GF-D8 (cell line): ENCODE results near the gene CSNK1D.

Experiments
- DNase-seq: peaks from one replicate; lab custom pipeline; 2025; lab: John Stamatoyannopoulos, UW

CSNK1D gene

DNA sequence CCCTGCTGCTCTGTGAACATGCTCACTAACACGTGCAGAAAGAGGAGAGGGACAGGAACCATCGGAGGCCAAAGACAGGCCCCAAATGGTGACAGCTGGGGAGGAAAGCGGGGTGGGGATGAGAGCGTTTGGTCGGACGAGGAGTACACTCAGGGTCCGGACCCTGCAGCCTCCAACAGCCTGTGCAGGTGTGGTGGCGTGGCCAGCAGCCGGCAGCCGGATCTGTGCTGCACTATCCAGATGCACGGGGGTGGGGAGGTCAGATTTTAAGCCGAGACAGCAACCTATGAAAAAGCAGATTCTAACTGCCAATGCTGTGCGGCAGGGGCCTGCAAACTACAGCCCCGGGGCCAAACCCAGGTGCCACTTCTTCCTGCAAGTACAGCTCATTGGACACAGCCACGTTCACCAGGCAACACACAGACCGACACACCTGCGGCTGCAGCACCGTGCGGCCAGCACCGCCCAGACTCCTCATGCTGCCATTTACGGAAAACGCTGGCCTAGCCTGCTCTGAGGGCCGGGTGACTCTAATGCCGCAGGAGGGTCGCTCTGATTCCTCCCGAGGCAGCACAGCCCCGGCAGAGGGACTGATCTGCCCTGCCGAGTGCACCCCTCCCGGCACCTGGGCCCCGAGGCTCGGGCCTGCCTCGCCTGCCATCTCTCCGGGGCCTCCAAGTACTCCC is 23.5 kb downstream of the CSNK1D start:
- no peak for DNase-seq

DNA sequence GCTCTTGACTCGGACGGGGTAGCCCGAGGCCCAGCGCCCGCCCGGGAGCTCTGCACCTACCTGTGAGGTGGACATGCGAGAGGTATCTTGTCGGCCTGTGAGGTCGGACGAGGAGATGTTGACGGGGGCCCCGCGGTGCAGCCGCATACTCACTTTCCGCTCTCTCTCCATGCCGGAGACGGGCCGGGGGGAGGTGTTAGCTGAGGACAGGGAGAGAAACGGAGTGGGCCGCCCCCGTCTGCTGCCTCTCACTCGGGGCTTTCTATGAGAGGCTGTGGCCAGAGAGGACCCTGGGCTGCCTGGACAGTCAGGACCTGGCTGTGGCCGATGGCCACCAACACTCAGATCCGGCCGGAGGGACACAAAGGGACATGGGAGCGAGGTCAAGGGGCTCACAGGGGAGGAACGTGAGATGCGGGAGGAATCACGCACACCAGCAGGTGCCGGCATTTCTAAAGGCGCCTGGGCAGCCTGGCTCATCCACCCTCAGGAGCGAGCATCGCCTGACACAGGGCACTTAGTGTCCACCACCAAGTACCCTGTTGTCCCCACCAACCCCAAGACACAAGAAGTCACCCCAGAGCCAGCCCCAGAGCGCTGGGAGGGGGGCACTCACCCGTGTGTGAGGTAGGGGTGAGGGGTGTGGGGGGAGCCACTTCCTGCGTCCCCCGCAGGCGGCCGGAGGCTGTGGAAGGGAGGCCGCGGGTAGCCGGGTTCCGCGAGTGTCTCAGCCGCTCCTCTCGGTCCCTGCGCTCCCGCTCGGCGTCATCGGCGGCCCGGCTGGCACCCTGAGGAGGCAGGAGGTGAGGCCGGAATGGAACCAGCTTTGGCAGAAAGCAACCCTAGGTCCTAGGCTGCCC is 24.5 kb downstream of the CSNK1D start:
- DNase-seq: no peak

DNA sequence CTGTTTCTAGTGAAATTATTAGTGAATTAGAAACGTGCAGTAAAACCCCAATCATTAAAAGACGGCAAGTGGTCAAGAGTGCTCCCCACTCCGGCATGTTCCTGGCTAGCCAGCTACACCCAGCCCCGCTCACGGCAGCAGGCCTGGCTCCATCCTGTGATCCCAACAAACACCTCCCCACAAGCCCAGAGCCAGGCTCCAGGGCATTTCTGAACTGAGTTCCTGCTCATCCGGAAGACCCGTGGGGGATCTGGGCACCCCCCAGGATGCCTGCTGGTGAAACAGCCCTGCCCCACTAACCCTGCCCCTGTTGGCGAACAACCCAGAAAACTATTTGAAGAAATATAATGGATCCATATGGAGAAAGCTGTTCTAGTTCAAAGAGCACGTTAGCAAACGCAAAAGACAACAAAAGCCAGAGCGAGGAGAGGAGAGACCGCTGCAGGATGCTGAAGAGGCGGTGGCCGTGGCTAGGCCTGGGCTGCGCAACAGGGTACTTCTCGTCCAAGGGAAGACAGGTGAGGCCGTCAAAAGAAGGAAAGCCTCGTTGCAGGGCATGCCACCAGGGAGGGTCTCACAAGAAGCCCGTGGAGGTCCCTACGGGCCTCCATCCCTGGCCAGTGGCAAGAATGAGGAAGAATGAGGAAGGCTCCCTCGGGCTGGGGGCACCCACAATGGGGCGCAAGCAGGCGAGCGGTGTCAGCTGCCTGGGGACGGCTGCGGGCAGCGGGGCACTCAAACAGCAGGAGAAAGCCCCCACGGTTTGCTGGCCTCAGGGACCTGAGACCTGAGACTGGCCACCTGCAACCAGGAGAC is 25.4 kb downstream of the CSNK1D start:
- no peak for DNase-seq

DNA sequence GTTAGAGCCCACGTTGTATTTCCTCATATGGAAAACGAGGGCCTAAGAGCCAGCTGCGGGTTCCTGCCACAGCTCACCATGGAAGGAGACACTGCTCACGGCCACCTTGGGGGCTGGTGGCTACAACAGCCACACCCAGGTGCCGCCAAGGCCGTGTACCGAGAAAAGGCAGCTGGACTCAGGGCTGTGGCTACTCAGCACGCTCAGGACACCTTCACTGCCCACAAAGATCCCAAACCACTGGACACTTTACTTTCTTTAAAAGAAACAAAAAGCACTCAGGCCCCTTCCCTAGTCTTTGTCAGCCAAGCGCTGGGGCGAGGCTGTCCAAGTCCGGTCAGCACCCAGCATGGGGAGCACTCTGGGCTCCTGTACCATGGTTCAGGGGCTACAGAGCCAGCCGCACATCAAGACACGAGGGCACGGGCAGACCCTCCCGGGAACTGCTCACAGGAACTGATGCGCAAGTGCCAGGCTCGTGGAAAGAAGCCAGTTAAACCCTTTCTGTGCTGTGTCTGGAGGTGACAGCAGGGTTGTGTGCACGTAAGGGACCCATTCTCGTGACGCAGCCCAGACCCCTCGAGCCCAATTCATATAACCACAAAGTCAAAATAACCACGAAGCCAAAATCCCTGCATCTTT is 26.2 kb downstream of the CSNK1D start:
- no peak for DNase-seq

DNA sequence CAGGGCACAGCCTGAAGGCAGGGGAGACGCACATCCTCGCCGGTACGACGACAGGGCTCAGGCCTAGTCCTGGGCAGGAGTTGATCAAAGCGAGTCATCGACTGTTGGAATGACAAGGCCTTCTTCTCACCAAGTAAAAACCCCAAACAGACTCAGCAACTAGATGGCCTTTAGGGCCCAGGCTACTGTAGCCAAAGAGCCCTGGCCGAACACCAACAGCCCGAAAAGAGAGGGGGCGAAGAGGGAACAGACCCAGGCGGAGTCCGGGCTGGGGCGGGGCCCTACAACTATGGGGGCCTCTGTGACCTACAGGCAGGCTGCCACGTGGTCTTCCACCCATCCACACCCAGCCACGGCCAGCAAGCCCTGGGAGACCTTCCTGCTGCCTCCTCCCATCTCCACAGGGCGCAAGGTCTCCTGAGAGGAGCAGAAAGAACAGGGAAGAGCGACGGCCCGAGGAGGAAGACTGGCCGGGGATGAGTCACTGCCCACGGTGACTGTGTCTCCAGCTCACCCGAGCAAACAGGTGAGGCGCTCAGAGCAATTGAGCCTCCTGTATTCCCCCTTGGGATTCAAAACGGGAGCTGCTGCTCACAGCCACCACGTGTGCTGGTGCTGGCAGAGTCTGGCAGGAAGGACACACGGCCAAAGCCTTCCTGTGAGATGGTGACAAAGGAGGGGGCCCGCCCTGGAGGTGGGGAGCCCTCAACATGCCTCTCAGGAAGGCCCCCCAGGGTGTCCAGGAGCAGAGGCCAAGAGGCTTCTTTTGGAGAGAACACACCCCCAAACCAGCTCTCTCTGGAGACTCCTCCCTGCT is 26.9 kb downstream of the CSNK1D start:
- peak; percentile 49 for DNase-seq

DNA sequence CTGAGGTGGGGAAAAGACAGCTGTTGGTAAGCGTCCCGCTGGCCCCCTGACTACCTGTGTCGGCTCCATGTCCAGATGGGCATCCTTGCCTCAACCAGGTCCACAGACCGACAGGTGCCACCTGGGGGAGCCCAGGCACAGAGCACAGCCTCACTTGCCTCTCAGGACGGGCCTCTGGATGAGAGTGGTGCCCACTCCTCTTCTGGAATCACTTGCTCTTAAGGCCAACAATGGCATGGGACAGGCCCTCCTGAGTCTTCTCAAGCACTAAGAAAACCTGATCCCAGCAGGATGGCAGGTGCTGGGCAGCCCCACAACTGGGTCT is 27.5 kb downstream of the CSNK1D start:
- DNase-seq: no peak

DNA sequence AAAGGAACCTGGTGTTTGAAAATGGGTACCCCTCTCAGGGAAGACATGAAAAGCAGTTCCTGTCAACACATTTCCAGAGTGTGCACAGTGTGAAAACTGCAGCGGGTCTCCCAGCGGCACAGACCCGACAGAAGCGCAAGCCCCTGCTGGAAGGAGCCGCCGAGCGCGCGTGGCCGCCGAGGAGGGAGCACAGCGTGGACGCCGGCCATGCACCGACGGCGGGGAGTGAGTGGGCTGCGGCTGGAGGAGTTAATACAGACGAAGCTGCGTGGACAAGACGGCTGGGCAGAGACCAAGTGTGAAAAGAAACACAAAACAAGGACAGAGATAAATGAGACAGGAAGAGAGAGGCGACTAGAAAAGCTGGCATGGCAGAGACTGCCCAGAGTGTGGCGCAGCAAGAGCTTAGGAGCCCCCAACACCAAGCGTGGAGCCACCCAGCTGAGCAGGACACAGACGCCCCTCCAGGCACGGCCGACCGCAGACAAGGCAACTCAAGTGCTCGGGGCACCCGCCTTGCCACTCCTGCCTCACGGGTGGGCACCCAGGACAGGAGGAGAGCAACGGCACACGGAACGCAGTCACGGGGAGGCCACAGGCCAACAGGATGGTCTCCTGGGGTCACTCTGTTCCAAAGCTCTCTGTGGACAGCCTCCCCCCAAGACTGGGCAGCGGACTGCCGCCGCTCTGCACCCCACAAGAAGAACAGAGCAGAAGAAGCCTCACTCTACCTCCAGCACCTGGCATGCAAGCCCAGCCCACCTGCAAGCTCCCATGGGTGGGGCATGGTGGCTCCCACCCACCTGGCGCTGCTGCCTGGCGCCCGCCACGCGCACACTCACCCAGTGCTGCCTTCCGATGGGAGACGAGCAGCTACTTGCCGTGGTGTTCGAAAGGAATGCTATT is 28.1 kb downstream of the CSNK1D start:
- DNase-seq: no peak

DNA sequence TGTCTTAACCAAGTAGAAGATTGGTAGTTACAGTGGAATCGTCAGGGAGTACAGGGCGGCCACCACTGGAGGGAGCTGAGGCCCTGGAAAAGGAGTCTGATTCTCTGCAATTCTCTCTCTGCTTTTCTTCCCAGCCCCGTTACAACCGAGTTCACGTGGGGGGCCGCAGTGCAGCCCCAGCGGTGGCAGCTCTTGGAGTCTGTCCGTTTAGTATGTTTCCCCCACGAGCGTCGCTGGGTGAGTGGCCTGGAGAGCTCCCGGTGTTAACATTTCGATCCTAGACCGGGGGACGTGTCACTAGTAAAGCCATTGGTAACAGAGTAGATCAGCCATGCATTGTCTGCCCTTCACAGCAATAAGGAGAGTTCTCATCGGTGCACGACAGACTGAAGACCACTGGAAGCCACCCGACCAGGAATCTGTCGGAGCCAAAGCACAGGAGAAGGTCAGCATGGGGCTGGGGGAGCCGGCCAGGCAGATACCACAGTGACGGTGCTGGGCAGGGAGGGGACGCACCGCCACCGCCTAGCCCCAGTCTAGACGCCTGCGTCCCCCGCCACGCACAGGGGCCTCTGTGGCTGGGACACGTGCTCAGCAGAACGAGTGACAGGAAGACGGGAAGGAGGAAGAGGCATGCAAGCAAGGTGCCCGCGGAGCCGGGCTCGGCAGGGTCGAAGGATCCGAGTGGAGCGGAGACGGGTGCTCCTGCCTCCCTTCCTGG is 28.9 kb downstream of the CSNK1D start:
- DNase-seq: no peak

DNA sequence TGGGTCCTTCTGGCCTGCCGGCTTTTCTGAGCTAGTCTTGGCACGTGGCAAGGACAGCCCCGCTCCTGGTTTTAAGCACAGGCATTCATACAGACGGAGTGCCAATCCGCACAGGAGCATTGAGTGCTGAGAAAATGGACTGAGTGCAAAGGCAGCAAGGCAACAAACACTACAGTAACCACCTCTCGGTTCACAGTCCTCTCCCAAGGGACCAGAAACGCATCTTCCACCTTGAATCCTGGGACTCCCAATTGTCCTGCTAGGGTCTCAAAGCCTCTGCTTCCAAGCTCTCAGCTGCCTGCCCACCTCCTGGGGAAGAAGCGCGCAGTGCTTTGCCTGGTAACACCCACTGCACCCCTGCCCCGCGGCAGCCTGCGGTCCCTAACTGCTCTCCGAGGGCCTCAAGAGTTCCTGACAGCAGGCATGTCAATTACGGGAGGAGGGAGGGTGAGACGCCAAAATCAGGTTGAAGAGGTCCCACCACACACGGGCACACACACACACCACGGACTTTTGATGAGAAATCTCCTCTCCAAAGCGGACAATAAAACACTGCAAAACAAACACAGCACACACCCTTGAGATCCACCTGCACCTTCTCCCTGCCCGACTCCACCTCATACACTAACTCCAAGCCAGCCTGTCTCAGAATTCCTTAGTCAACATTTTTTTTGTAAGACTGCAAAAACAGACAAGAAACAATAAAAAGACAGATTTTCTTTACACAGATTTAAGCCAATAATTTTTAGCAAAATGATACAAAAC is 29.7 kb downstream of the CSNK1D start:
- DNase-seq: no peak

DNA sequence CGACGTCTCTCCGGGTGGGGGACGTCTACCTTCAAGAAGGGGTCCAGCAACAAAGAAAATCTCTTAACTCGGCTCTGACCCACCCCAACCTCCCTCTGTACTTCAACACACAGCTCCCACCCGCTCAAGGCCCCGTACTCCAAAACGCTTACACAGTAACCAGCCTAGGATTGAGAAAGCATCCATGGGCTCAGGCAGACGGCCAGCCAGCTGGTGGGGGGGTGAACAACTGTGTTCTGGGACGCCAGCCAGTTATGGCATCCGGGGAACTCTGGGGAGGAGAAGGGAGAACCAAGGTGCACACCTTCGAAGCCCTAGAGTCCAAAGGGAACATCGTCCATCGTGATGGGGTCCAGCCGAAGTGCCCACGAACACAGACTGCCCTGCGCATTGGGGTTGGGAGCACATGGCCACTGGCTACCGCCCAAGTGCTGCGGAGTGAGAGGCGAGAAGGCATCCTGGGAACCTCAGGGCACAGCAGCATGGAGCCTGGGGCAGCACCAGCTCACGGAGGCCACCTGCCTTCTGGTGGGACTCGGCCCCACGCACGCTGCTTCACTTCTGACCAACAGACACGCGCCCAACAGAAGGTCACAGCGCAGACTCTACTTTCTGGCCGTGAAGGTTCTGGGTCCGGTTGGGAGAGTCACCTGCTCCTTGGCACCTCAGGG is 30.4 kb downstream of the CSNK1D start:
- no peak for DNase-seq

DNA sequence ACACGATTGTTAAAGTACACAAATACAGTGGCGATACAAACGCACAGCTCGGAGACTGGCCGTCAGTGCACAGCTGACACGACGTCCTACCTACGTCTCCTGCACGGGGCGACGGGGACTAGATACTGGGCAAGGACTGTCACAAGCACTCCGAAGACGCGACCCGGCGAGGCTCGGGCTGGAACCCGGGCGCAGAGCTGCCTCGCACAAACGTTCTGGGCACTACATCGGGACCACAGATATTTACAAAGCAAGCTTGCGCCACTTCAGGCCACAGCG is 30.9 kb downstream of the CSNK1D start:
- no peak for DNase-seq

DNA sequence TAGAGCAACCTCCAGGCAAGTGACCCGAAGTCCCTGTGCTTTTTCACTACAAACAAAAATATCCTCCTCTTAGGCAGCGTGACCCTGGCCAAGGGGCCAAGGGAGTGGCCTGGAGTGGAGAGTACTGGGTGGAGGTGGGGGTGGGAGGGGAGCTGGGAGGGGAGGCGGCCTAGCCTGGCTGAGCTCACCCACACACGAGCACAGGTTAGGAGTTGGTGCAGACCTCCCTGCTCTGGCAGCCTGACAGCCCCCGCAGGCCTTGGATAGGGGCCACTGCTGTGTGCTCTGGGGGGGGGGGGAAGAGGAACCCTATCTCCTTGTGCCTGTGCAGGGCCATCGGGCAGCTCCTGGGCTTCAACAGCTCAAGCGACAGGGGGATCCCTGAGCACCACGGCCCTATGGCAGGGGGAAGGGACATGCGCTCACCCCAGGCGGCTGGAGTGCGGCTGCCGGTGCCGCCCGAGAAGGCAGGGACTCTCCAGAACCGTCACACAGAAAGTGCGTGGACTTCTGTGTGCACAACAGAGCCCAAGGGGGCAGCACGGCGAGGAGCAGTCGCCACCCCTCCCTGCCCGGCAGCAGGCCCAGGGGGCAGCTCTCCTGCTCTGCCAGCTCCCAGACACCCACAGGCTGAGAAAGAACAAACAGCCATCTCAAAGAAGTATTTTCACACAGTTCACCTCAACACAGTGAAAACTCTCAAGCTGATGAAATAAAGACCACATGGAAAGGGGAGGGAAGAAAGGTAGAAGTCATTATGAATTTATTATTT is 31.4 kb downstream of the CSNK1D start:
- no peak for DNase-seq

DNA sequence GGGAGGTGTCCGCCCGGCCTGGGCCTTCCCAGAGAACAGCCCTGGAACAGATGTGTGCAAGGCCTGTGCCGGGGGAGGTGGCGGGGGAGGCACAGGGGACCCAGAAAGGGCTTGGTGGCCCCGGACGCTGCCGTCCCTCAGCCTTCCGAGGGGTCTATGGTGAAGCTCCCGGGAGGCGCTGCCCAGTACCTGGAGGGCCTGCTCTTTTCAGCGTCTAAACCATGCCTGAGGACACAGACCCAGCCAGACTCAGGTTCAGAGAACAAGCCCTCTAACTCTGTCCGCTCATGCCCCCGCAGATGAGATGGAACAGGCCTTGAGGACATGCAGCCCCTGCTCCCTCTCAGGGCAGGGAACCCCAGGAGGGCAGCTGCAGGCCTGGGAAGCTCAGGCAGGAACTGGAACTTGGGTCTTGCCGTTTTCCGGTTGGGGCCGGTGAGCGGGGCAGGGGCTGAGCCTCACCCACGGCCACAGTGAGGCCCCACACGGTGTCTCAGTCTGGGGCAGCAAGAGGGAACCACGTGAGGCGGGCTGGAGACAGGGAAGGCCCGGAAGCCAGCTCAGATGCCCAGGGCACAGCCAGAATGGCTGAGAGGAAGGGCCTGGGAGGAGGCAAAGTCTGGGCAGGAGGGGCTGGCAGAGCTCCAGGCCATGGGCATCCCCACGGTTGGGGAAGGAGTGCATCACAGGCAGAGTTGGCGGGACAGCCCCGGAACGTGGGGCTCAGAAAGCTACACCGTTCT is 32.1 kb downstream of the CSNK1D start:
- DNase-seq: peak; percentile 84

DNA sequence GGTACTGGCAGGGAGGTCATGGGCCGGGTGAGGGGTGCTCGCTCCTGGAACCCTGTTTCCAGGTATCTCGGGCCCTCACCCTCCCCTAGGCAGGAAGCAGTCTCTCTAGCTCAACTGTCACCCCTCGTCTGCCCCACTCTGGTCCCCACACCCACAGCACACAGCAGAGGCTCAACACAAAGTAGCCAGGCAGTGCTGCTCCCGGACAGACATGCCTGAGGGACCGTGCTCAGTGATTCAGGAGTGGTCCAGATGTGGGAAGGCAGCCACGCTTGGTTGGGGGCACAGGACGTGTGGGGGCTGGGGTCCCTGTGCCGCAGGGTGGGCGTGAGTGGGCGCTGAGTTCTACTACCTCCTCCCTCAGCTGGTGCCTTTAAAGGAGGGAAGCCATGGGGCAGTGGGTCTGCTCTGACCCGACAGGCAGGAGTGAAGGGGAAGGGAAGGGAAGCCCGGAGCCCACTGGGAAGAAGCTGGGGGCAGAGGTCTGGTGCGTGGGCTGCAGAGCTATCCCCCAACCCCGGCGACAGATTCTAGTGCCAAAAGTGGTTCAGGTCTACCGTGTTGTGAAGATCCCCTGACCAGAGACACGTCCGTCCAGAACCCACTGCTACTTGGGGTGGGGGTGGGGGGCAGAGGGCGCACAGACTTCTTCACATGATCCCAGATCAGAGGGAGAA is 32.9 kb downstream of the CSNK1D start:
- DNase-seq: no peak

DNA sequence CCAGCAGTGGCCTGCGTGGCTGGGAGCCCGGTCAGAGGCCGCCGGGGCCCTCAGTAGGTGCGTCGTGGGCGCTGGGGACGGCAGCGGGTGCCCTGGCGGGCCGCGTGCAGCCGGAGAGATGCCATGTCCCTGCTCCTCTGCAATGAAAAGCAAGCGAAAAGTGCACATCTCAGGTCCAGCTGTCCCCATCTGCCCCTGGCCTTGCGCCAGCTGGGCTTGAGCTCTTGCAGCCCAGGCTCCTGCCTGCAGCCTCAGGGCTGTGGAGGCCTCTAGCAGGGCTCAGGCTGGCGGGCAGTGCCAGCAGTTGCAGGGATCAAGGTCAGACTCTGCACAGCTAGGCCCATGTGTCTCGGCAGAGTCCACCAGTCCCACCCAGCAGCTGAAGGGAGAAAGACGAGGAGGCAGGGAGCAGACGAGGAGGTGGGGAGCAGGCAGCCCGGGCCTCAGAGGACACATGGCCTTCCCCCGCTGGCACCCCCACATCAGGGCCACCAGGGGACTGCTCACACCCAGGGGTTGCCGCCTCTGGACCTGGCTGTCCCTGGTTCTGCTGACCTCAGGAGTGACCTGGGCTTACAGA is 33.5 kb downstream of the CSNK1D start:
- DNase-seq: no peak

DNA sequence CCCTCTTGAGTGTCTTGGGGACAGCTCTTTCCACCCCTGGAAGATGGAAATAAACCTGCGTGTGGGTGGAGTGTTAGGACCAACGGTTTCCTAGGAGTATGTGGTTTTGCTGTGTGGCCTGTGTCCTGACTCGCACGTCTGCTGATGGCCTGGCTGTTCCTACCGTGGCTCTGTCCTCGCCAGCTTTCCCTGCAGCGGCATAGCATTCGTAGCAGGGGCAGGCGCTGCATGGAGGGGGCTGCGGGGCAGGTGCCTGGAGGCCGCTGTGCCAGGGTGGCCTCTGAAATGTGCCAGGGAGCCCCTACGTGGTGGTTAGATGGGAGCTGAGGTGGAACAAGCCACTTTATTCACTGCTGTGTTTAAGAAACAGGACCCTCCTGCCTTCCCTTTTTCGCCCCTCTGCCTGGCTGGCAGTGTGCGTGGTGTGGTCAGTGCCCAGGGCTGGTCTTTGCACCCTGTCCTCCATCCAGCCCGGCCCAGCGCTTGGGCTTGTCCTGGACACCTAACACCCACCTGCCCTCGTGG is 34.0 kb downstream of the CSNK1D start:
- DNase-seq: peak; percentile 37
